GM21737 (cell line): ENCODE measurements around the gene PTBP3.

ENCODE experiments used
- ATAC-seq: cut with Tn5 transposase; IDR thresholded peaks from one replicate; pipeline ENCODE4 v1.9.1; 2021; ENCODE audit warnings: mild to moderate bottlenecking, moderate library complexity; ENCODE audit not compliant: unreplicated experiment

Gene PTBP3

DNA sequence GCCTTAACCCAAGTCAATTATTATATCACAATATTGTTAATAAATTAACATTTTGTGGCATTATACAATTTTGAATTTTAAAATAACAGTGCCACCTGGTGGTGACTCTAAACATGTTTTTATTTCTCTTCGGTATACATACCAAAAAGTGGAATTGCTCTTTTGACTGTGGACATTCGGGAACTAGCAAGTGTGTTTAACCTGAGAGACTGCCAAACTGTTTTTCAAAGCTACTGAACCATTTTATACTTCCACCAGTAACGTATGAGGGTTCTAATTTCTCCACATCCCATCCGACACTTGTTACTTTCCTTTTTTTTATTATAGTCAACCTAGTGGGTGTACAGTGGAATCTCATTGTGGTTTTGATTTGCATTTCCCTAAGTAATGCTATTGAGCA lies 28.2 kb upstream of the PTBP3 start:
- no peak for ATAC-seq

- ATAC-seq, result no peak
Observed at GRCh38 chr9:112360047-112360804, 26.8 kb upstream of the PTBP3 start.

DNA sequence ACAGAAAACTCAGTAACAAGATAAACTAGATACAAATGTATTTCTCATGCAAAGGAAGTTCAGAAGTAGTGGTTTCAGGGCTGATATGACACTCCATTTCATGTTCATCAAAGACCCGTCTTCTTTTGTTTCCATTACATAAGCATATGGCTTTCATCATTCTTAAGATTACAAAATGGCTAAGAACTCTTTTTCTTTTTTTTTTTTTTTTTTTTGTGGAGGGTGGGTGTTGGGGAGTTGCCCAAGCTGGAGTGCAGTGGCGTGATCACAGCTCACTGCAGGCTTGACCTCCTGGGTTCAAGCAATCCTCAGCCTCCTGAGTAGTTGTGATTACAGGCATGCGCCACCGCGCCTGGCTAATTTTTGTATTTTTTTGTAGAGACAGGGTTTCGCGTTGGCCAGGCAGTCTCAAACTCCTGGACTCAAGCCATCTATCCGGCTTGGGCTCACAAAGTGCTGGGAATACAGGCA lies 22.0 kb upstream of the PTBP3 start:
- ATAC-seq, result no peak

- no peak for ATAC-seq
Observed at GRCh38 chr9:112354081-112354743, 20.8 kb upstream of the PTBP3 start.

DNA sequence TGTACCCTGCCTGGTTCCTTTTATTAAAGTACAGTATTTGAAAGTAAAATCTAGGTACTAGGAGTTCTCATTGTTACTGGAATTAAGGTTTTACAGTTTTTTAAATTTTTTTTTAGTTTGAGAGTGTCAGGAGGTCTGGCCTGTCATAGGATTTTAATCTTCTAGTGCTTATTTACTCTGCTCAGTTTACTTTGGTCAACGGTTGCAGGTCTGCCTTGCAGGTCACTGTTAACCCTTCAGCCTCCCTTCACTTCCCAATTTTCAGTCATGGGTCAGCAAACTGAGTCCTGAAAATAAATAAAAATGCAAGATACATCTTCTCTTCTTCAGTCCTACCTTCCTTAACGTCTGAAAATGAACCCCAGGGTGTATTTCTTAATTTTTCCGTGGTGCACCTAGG lies 18.8 kb upstream of the PTBP3 start:
- ATAC-seq, result no peak

DNA sequence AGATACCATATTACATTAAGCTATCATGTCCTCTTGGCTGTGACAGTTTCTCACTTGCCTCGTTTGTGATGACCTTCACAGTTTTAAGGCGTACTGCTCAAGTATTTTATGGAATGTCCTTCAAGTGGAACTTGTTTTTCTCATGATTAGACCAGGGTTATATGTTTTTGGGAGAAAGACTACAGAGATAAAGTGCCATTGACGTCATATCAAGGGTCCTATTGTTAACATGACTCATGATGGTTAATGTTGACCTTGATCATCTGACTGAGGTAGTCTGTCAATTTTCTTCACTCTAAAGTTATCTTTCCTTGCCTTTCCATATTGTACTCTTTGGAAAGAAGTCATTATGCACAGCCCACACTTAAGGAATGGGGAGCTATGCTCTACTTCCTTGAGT lies 17.8 kb upstream of the PTBP3 start:
- ATAC-seq, result no peak

GRCh38 chr9:112349008-112349333 lies 15.6 kb upstream of the PTBP3 start:
- no peak for ATAC-seq

- ATAC-seq, result no peak
Observed at GRCh38 chr9:112348257-112349007, 15.0 kb upstream of the PTBP3 start.

DNA sequence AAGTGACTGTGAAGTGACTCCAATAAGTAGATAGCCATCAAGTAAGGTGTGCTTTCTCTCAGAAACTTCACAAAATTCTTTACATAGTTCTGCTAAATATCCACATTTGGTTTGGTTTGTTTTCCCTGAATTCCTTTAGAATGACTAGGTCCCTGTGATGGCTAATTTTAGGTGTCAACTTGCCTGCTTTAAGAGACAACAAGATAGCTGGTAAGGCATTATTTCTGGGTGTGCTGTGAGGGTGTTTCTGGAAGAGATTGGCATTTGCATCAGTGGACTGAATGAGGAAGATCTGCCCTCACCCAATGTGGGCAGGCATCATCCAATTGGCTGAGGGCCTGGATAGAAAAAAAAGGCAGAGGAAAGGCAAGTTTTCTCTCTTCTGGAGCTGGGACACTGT lies 8.3 kb upstream of the PTBP3 start:
- ATAC-seq, result no peak

DNA sequence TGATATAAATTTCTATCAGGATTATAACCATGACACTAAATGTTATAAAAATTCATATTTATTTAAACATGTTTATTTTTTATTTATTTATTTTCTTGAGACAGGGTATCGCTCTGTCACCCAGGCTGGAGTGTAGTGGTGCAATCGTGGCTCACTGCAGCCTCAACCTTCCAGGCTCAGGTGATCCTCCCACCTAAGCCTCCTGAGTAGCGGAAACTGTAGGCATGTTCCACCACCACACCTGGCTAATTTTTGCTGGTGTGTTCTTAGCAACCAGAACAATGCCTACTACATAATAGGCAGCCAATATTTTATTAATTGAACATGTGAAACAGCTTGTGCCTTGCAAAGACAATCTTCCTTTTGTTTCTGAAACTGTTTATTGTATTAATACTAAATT lies 6.5 kb upstream of the PTBP3 start:
- no peak for ATAC-seq

DNA sequence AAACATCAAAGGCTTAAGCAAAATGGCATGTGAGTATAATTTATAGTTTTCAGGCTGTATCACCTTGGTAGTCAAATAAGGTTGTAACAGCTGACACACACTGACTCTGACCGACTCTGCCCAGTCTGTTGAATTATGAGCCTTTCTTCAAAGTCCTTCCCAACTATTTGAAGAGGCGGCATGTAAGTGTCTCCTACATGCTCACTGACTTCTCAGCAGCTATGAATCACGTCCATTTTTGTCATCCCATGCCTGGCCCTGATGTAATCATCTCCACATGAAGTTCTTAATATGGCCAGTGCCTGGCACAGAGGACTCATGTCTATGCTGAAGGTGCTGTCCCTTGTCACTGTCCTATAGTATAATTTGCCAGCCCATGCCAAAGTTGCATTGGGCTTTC lies 5.1 kb upstream of the PTBP3 start:
- ATAC-seq, result no peak

DNA sequence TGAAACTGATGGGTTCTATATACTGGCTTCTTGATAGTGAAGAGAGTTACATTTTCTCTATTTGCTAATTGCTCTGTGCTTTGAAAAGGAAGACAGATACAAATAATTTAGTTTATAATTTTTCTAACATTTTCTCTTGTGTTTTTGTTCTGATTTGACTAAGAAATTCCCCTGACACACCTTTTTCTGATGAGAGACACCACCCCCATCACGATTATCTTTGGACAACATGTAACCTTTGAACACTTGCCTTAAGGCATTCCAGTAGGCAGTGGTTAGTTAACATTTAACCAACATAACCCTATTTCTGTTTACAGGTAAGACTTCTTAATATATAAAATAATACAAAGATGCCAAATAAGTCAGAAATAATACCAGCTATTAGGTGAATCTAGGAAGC lies 4.1 kb upstream of the PTBP3 start:
- ATAC-seq, result no peak

- no peak for ATAC-seq
Observed at GRCh38 chr9:112334432-112334841, 1.0 kb upstream of the PTBP3 start.

DNA sequence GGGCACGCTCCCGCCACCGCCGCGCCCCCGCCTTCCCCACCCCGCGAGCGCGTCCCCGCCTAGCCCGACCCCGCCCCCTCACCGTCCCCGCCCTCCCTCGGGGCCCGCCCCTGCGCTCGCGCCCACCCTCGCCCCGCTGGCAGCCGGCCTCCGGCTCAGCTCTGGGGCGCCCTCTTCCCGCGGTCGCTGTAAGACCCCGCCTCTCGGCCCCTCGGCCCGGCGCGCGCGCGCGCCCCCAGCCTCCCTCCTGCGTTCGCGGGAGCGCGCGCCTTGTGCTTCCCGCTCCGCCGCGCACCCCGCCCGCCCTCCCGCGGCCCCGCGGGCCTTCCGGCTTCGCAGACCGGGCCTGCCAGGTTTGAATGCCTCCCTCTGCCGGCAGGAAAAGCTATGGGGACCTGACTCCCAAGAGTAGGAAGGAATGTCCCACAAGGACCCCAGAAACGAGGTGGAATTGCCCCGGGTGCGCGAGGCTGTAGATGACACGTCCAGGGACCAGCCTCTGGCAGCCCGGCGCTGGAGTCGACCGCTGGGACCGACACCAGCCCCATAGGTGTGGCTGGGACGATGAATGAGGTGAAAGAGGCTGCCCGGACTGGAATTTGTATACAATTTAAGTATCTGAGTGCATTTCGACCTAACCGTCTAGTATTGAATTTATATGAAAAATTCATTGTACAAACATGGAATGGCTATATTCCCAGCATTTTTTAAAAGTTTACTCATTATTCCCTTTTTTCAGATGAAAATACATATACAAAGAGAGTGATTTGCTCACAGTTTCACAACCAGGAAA lies 416 bp upstream of the PTBP3 start:
- peak; percentile 82 for ATAC-seq

DNA sequence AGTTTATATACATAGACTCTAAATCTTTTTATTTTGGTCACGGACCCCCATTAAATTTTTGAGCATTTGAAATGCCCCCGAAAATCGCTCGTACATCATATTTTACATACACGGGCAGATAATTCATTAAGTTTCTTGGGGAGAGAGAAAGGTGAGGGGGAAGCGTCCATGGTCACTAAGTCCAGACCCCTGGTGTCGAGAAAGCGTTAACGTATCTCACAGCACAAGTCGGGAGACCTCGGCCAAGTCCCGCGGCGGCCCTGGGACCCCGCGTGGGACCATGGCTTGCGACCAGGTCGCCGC lies 794 bp downstream of the PTBP3 start:
- no peak for ATAC-seq

- no peak for ATAC-seq
Observed at GRCh38 chr9:112332214-112332613, 1.2 kb downstream of the PTBP3 start.

DNA sequence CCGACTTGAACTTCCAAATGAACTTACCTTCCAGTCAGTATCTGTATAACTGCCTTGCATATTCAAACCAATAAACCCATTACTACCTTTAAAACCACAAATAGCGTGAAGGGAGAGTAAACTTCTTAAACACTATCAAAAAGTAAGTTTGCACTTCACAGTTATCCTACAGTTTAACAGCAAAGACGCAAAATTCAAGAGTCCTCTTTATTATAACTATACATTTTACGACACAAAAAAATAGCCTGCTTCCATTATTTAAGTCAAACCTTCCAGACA lies 1.8 kb downstream of the PTBP3 start:
- no peak for ATAC-seq

DNA sequence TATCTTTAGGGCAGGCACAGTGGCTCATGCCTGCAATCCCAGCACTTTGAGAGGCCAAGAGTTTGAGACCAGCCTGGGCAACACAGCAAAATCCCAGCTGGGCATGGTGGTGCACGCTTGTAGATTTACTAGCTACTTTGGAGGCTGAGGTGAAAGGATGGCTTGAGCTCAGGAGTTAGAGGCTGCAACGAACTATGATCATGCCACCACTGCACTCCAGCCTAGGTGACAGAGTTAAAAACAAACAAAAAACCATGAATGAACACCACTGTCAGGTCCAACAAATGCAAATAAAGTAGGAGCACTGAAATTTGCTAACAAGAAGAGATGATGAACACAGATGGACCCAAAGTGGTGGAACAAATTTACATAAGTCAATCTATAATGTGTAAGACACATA lies 4.9 kb downstream of the PTBP3 start:
- ATAC-seq, result no peak

GRCh38 chr9:112327718-112328450 lies 5.5 kb downstream of the PTBP3 start:
- no peak for ATAC-seq

GRCh38 chr9:112326194-112326593 lies 7.2 kb downstream of the PTBP3 start:
- no peak for ATAC-seq

DNA sequence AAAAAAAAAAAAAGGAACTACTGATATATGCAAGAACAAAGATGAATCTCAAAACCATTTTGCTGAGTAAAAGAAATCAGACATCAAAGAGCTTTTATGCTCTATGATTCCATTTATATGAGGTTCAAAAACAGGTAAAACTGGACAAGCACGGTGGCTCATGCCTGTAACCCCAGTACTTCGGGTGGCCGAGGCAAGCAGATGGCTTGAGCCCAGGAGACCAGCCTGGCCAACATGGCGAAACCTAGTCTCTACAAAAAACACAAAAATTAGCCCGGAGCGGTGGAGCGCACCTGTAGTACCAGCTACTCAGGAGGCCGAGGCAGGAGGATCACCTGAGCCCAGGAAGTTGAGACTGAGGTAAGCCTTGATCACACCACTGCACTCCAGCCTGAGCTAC lies 7.8 kb downstream of the PTBP3 start:
- ATAC-seq, result no peak
